Measurements from ENCODE around the gene SLC52A3. TPM values are rescaled to one million over a fixed set of nuclear protein-coding genes. Genes with fewer than 3 reads are reported as not detected.

Gene SLC52A3
- total RNA-seq, 1 donor from 2014 or later = 2.7 TPM

DNA sequence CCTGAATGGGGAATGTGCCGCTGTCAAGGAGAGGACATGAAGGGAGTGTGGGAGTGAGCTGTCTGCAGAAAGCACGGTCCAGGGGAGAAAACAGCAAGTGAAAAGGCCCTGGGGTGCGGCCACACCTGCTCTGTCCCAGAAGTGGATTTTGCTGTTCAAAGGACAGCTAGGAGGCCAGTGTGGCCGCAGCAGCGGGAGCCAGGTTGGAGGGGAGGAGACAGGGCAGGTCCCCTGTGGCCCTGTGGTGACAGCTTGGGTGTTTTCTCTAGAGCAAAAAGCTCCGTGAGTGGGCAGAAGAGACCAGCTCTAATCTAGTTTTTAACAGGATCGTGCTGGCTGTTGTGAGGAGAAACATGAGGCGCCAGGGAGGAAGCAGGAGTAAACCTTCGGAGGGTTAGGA, 4.5 kb upstream of the SLC52A3 start:
- no peak for ATAC-seq
- intact Hi-C loops (cut with DNase I) = no loop called here
- no peak for DNase-seq (ENCODE audit: missing footprints)

DNA sequence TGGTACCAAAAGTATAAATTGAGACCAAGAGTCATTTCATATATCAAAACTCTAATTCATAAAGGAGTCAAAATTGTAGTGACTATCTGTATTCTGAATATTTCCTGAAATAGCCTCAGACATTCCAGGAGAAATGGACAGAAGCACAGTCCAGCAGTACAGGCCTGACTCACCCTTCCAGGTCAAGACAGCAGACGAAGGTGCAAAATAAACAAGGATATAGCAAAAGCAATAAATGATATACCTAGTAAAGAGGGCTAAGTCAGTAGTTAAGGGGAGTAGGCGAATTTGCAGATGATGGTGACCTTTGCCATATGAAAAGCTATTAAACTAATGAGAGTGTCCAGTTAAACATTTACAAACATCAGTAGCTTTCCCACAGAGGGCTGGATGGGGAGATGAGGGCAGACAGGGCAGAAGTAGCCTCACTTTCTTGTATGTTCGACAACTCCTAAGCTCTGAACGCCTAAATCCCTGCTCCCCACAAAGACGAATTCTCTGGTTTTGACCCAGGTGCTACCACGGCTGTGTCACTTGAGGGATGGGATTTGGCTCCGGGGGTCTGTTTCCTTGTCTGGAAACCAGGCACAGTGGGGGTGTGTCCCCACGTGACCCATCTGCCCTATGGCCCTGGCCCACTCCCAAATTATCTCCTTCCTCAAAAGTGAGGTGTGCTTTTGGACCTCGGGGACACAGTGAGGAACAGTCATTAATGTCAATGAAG, 3.6 kb upstream of the SLC52A3 start:
- DNase-seq (ENCODE audit: missing footprints) = no peak
- no peak for ATAC-seq
- intact Hi-C loops (cut with DNase I) = no loop called here

GRCh38 chr20:770691-771090, 2.4 kb upstream of the SLC52A3 start:
- DNase-seq (ENCODE audit: missing footprints) = no peak
- ATAC-seq = no peak
- intact Hi-C loops (cut with DNase I) = no loop called here

DNA sequence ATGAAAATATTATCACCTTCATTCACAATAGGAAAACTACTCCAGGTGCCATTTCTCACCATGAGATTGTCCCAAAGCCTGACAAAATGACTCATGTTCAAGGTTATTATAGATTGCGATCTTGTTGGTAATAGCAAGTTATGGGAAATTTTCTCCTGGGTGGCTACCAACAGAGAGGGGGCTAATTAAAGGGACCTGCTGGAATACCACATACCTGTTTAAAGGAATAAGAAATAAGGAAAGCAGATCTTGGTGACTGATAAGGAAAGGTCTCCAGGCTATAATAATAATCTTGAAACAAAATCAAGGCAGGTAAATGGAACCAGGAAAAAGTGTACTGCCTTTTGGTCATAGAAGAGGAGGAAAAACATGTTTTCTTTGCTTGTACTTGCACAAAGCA, 1.4 kb downstream of the SLC52A3 start:
- DNase-seq (ENCODE audit: missing footprints) = no peak
- intact Hi-C loops (cut with DNase I) = no loop called here
- no peak for ATAC-seq

DNA sequence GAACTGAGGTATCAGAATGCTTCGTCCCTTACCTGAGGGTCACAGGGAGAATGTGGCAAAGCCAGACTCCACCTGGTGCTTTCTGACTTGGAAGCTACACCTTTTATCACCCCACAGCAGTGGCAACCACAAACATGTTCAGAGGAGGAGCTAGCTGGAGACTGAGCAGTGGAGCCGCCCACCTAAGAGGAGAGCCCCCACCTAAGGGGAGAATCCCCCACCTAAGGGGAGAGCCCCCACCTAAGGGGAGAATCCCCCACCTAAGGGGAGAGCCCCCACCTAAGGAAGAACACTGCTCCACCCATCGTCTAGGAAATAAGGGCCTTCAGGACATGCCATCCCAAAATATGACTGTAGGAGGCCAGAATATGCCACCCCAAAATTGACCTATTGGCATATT, 4.0 kb downstream of the SLC52A3 start:
- DNase-seq (ENCODE audit: missing footprints) (no peak), ATAC-seq (no peak)
- intact Hi-C loops (cut with DNase I) = no loop called here

DNA sequence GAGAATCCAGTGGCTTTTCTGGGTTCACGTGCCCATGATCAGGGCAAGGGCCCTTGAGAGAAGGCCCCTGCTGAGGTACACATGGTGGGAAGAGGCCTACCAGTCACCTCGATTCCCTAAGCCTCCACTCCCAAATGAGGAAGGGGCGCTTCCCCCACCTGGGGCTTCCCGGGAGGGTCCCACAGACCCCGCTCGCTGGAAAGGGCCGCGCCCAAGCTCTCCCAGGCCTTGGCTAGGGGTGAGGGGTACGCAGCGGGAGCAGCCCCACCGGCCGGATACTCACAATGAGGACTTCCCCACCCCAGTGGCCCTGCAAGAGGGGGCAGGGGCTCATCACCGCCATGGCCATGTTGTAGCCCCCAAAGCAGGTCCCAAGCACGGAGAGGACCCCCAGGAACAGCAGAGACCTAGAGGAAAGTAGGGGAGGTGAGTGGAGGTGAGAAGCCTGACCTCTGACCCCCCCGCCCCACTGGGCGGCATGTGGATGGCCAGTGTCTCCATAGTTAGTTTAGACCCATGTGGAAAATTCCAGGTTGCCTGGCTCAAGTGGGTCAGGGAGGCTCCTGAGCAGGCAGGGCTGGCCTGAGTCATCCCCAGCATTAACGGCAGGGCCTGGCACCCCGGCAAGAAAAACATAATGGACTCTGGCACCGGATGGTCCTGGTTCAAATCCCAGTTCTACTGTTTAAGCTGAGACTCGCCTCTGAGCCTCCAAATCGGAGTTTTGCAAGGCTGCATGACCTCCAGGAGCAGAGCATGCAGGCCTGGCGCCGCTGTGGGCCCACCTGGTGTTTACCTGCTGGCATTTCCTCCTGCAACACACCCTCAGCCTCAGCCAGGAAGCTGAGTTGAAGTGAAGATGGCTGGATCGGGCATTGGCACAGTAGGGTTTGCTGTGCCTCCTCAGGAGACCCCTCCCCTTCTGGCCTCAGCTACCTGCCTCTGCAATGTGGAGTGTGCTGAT, 6.6 kb downstream of the SLC52A3 start:
- no peak for ATAC-seq
- DNase-seq (ENCODE audit: missing footprints) = no peak
- intact Hi-C loops (cut with DNase I) = no loop called here

DNA sequence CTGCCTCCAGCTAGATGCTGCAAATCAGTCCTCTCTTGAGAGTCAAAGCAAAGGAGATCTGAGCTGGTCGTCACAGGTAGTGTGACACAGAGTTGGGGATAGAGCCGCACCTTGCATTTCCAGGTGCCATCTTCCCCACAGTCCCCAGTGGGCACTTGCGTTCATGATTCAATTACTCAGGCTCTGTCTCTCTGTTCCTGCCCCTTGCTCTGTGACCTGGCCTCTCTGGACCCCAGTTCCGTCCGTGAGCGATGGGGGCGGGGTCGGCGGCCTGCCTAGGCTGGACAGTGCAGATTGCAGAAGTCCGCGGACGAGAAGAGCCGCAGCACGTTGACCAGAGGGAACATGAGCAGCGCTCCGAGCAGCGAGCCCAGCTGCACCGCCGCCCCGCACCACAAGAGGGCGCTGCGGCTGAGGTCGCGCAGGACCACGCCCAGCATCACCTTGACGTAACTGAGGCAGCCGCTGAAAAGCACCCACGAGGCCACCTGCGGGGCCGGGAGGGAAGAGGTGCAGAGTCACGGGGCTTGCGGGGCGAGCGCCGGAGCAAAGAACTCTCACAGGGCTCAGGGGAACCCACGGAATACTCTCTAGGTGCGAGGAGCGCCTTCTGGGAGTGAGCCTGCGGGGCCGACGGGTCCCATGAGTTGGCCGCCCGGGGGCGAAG, 7.4 kb downstream of the SLC52A3 start:
- no peak for DNase-seq (ENCODE audit: missing footprints)
- ATAC-seq = peak; percentile 40

DNA sequence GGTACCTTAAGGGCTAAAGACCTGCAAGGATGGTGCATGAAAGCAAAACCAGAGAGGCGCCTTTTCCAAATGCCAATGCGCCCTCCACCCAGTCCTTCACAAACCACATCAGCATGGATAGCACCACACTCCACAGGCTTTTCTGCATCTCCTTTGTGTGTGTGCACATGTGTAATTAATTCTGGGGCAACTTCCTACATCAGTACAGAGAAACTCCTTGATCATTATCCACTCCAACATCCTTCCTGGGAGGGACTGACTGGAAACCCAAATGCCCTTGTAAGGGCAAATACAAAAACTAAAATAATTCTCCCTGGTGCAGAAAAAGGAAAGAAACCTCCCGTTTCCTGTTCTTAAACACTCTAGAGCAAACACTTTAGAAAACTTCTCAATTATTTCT, 10.8 kb downstream of the SLC52A3 start:
- ATAC-seq (no peak), DNase-seq (ENCODE audit: missing footprints) (no peak)
- intact Hi-C loops (cut with DNase I) = no loop called here

More for the DNA sequence above, 7.4 kb downstream of the SLC52A3 start:
- intact Hi-C loops (cut with DNase I) = no loop called here

- intact Hi-C loops (cut with DNase I) = no loop called here
- ATAC-seq = no peak
- no peak for DNase-seq (ENCODE audit: missing footprints)
These were observed 12.4 kb downstream of the SLC52A3 start for GRCh38 chr20:755941-756340.

- no peak for DNase-seq (ENCODE audit: missing footprints)
- intact Hi-C loops (cut with DNase I) = no loop called here
- ATAC-seq = no peak
These were observed 13.4 kb downstream of the SLC52A3 start for GRCh38 chr20:754904-755303.

DNA sequence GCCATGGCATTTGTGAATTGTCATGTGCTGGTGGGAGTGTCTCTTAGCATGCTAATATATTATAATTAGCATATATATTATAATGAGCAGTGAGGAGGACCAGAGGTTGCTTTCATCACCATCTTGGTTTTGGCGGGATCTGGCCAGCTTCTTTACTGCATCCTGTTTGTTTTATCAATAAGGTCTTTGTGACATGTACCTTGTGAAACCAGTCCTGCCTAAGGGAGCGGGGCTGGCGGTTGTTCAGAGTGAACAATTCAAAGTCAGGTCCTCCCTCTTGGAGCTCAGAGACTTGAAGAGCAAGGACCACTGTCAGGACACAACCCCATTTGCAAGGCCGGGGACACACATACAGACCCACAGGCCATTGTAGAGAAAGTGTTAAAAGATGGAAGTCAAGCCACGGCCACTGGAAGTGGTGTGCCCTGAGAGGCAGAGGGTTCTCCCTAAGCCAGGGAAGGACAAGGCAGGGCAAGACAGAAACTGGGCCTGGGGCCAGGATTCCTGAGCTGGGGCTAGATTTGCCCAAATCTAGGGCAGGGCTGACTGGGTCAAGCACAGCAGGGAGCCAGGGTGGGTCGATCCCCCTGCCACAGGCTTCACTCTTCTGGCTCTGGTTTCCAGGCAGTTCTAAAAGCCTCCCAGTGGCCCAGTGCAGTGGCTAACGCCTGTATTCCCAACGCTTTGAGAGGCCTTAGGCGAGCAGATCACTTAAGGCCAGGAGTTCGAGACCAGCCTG, 14.2 kb downstream of the SLC52A3 start:
- ATAC-seq (no peak), DNase-seq (ENCODE audit: missing footprints) (no peak)
- intact Hi-C loops (cut with DNase I) = no loop called here

GRCh38 chr20:753136-753535, 15.2 kb downstream of the SLC52A3 start:
- intact Hi-C loops (cut with DNase I) = no loop called here
- DNase-seq (ENCODE audit: missing footprints) = no peak
- ATAC-seq = no peak

DNA sequence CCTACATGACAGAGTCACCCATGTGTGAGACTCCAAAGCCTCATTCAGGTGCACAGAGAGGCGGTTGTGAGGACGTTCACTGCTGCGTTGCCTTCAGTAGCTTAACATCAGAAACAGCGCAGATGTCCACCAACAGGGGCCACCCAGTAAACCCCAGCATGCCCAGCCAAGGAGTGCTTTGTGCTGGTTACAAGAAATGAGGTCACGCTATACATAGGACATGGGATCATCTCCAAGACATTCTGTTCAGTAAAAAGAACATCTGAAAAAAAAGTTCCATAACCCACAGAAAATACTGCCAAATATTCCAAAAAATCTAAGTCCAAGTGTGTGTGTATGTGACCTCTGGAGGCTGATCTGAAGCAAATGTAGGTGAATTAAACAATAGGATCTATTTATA, 16.0 kb downstream of the SLC52A3 start:
- intact Hi-C loops (cut with DNase I) = no loop called here
- ATAC-seq (no peak), DNase-seq (ENCODE audit: missing footprints) (no peak)

- no peak for DNase-seq (ENCODE audit: missing footprints)
- ATAC-seq = no peak
- intact Hi-C loops (cut with DNase I) = no loop called here
These were observed 16.5 kb downstream of the SLC52A3 start for GRCh38 chr20:751761-752160.

DNA sequence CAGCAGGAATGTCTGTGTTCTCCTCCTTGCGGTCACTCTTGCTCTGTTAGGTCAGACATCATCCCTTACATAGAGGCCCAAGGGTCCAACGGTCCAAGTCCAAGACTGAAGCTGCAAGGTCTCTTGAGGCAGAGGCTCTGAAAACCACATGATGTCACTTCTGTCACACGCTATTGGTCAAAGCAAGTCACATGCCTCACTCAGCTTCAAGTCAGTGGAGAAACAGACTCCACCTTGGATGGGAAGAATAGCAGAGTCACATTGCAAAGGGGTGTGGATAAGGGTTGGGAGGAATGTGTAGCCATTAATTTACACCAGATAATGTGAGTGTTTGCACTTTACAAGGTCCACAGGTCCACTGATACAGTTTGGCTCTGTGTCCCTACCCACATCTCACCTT, 17.5 kb downstream of the SLC52A3 start:
- no peak for ATAC-seq
- intact Hi-C loops (cut with DNase I) = no loop called here
- DNase-seq (ENCODE audit: missing footprints) = no peak

DNA sequence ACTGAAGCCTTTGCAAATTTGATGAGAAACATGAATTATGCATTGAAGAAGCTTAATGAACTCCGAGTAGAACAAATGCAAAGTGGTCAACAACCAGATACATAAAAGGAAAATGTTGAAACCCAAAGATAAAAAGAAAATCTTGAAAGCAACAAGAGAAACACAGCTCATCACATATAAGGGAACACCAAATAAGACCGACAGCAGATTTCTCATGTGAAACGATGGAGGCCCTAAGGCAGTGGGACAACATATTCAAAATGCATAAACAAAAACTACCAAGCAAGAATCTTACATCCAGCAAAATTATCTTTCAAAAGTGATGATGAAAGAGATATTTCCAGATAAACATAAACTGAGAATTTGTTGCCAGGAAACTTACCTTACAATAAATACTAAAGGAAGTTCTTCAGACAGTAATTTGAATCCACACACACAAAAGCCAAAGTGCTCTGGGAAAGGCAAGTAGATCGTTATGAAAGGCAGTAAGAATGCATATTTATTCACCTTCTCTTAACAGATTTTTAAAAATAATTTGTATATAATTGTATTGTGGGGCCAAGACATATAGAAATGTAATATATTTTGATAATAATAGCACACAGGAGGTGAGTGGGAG, 22.5 kb downstream of the SLC52A3 start:
- no peak for ATAC-seq
- intact Hi-C loops (cut with DNase I) = no loop called here
- no peak for DNase-seq (ENCODE audit: missing footprints)

DNA sequence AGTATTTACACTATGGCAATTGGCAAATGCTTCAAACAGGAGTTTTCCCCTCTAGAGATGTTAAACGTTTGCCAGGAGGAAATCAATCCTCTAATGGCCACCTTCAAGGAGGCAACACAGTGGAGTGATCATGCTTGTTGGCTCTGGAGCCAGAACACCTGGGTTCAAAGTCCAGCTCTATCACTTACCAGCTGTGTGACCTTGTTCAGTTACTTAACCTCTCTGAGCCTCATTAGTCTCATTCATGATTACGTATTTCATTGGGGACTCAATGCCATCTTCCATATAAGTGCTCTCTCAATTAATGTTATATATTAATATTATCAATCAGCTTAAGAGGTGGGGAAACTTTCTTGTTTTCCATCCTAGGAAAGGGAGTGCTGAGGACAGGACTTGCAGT, 26.1 kb downstream of the SLC52A3 start:
- intact Hi-C loops (cut with DNase I) = no loop called here
- ATAC-seq = no peak

GRCh38 chr20:741620-742019, 26.7 kb downstream of the SLC52A3 start:
- intact Hi-C loops (cut with DNase I) = no loop called here

More for the DNA sequence above, 26.1 kb downstream of the SLC52A3 start:
- no peak for DNase-seq (ENCODE audit: missing footprints)

GRCh38 chr20:740162-740561, 28.1 kb downstream of the SLC52A3 start:
- no peak for DNase-seq (ENCODE audit: missing footprints)

More at GRCh38 chr20:741620-742019, 26.7 kb downstream of the SLC52A3 start:
- DNase-seq (ENCODE audit: missing footprints) (no peak), ATAC-seq (no peak)

More at GRCh38 chr20:740162-740561, 28.1 kb downstream of the SLC52A3 start:
- no peak for ATAC-seq
- intact Hi-C loops (cut with DNase I) = no loop called here

Measured in Right ventricle myocardium inferior (tissue), 1 donor.